ENCODE measurements around the gene SMAD3.

Gene SMAD3

GRCh38 chr15:67080900-67081431, 15.6 kb downstream of the SMAD3 start:
- peak; percentile 60 to 67 for DNase-seq (ENCODE audit: low read depth in 2 of 2)

GRCh38 chr15:67082007-67082536, 16.7 kb downstream of the SMAD3 start:
- peak in 1 of 2 donors; percentile 31 for DNase-seq (ENCODE audit: low read depth in 2 of 2)

GRCh38 chr15:67083135-67083762, 17.8 kb downstream of the SMAD3 start:
- DNase-seq (ENCODE audit: low read depth in 2 of 2), result no peak

- no peak for DNase-seq (ENCODE audit: low read depth in 2 of 2)
These were observed 19.2 kb downstream of the SMAD3 start for GRCh38 chr15:67084561-67084960.

- no peak for DNase-seq (ENCODE audit: low read depth in 2 of 2)
These were observed 19.9 kb downstream of the SMAD3 start for GRCh38 chr15:67085237-67085817.

- no peak for DNase-seq (ENCODE audit: low read depth in 2 of 2)
These were observed 20.6 kb downstream of the SMAD3 start for GRCh38 chr15:67085818-67086636.

- no peak for DNase-seq (ENCODE audit: low read depth in 2 of 2)
These were observed 21.2 kb downstream of the SMAD3 start for GRCh38 chr15:67086637-67086914.

- no peak for DNase-seq (ENCODE audit: low read depth in 2 of 2)
These were observed 22.2 kb downstream of the SMAD3 start for GRCh38 chr15:67087507-67088172.

- no peak for DNase-seq (ENCODE audit: low read depth in 2 of 2)
These were observed 24.1 kb downstream of the SMAD3 start for GRCh38 chr15:67089217-67090193.

GRCh38 chr15:67090297-67091070, 25.1 kb downstream of the SMAD3 start:
- no peak for DNase-seq (ENCODE audit: low read depth in 2 of 2)

GRCh38 chr15:67091071-67091979, 25.9 kb downstream of the SMAD3 start:
- peak; percentile 63 to 64 for DNase-seq (ENCODE audit: low read depth in 2 of 2)

GRCh38 chr15:67091980-67092677, 26.7 kb downstream of the SMAD3 start:
- DNase-seq (ENCODE audit: low read depth in 2 of 2), result no peak

- DNase-seq (ENCODE audit: low read depth in 2 of 2), result no peak
These were observed 27.5 kb downstream of the SMAD3 start for GRCh38 chr15:67092752-67093503.

- no peak for DNase-seq (ENCODE audit: low read depth in 2 of 2)
These were observed 28.1 kb downstream of the SMAD3 start for GRCh38 chr15:67093504-67093862.

- DNase-seq (ENCODE audit: low read depth in 2 of 2), result no peak
These were observed 28.8 kb downstream of the SMAD3 start for GRCh38 chr15:67094001-67094826.

- DNase-seq (ENCODE audit: low read depth in 2 of 2), result no peak
These were observed 30.5 kb downstream of the SMAD3 start for GRCh38 chr15:67095912-67096311.
